Uterus (tissue), 4 donors: Measurements from ENCODE around the gene TIMM22. TPM values are rescaled to one million over a fixed set of nuclear protein-coding genes. Genes with fewer than 3 reads are reported as not detected.
"Not testable (repeated sequence)": the region's sequence is repeated elsewhere in the genome, so short reads cannot be mapped to it uniquely, and the experiment has no call there.

ENCODE experiments used
- DNase-seq, 2 donors: peaks; one replicate each; pipeline ENCODE4 v3.0.0-alpha.2; 2019 to 2020
- H3K27ac ChIP-seq, 2 donors: fragments of 200-600 bp; sonication (generic); 1 replicate in 1 of 2; 2 replicates in 1 of 2; pipeline ENCODE4 v1.5.1; 2016 to 2018
- H3K27me3 ChIP-seq, 2 donors: fragments of 200-600 bp; sonication (generic); one replicate each; pipeline ENCODE4 v1.5.1; 2018 to 2019; ENCODE audit warnings: control low read depth in 1 of 2
- H3K36me3 ChIP-seq, 2 donors: fragments of 200-600 bp; sonication (generic); one replicate each; pipeline ENCODE4 v1.5.1; 2019; ENCODE audit warnings: control low read depth in 1 of 2
- H3K4me1 ChIP-seq, 2 donors: fragments of 200-600 bp; sonication (generic); one replicate each; pipeline ENCODE4 v1.5.1; 2018 to 2019; ENCODE audit warnings: control low read depth in 1 of 2
- H3K4me3 ChIP-seq, 2 donors: fragments of 200-600 bp; sonication (generic); 1 replicate in 1 of 2; 2 replicates in 1 of 2; pipeline ENCODE4 v1.5.1; 2018 to 2019; ENCODE audit warnings: mild to moderate bottlenecking in 1 of 2
- H3K9me3 ChIP-seq, 2 donors: fragments of 200-600 bp; sonication (generic); one replicate each; pipeline ENCODE4 v1.5.1; 2019; ENCODE audit warnings: control low read depth in 1 of 2
- CTCF ChIP-seq, 4 experiments: fragments of 200-600 bp in 2 of 4; fragments of 450-650 bp in 2 of 4; sonication (generic) in 2 of 4; IDR thresholded peaks; one replicate each; pipeline ENCODE4 v1.5.1; 2016 to 2019; ENCODE audit warnings: antibody characterized with exemption in 4 of 4, mild to moderate bottlenecking in 2 of 4, moderate library complexity in 1 of 4
- POLR2A ChIP-seq, 2 donors: fragments of 450-650 bp; IDR thresholded peaks; one replicate each; pipeline ENCODE4 v1.6.1; 2016; ENCODE audit warnings: antibody characterized with exemption in 2 of 2, mild to moderate bottlenecking in 1 of 2, moderate library complexity in 1 of 2
- intact Hi-C: fragments of 100-400 bp; cut with DNase I; formaldehyde crosslinking; loops from one replicate; pipeline ENCODE4 v1.15.1; 2023; ENCODE audit warnings: low total_unique reads
- total RNA-seq, 4 donors: library from RNA; depleted of rRNA in 3 of 4; stranded (reverse); fragments of >200 nt in 3 of 4; gene quantifications; one replicate each; pipeline versions ENCODE4 v1.1.0 to v1.2.4, GENCODE V29; 2014 to 2023
- donor health status: DM: yes; HTN: yes; CAD: no.

The TIMM22 gene
- total RNA-seq, 4 donors from 2014 or later, result 5.1 to 17.1 (median 10.8) TPM

GRCh38 chr17:968812-969730 is 27.9 kb upstream of the TIMM22 start:
- intact Hi-C loops, result no loop called here
- no peaks in the 10 kb centered on the region for H3K4me1 ChIP-seq
- no peaks in the 10 kb centered on the region for H3K9me3 ChIP-seq
- DNase-seq, result no peak
- peak overlapping the region; percentile 82 to 89 for H3K27ac ChIP-seq
- no peaks in the 10 kb centered on the region for H3K36me3 ChIP-seq
- no peaks in the 10 kb centered on the region for H3K27me3 ChIP-seq
- no peak for TF ChIP-seq CTCF (IDR thresholded peaks at IDR 0.05)
- no peak for TF ChIP-seq POLR2A (IDR thresholded peaks at IDR 0.05)
- H3K4me3 ChIP-seq, result peak overlapping the region; percentile 12 to 13

DNA sequence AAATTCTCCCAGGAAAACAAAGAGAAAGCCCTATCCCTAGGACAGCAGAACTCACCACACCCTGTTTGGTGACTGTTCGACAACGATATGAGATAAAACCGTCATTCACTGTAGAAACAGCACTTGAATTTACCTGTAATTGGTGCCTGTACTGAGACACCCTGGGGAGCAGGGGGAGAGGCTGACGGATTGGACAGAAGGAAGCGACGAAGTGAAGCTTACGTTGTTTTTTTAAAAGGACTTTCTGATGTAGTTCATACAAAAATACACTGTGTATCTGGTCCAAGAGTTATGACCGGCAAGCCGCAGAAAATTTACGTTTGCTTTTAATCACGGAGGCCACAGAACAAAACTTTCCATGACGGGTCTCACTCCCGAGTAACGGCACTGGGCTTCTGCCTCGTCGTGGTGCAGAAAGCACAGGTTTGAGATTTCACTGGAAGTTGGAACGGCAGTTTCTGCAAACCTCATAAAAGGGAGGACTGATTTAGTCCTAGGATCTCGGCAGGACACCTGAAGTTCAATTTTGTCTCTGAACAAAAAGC is 27.0 kb upstream of the TIMM22 start:
- Histone ChIP-seq H3K4me1 (peaks cover 0 to under 1% of the 10 kb centered on the region in 2 donors), H3K27ac (peak overlapping the region; percentile 82 to 89), H3K9me3 (no peaks in the 10 kb centered on the region), H3K4me3 (peak overlapping the region; percentile 12 to 13), H3K36me3 (no peaks in the 10 kb centered on the region), H3K27me3 (no peaks in the 10 kb centered on the region)
- peak; percentile 43 to 59 for DNase-seq
- intact Hi-C loops, result loop anchor here (10.0 kb wide), 1 partner anchor 85 kb away; no protein-coding TSS in a partner anchor
- TF ChIP-seq CTCF (IDR thresholded peaks at IDR 0.05) (no peak), POLR2A (IDR thresholded peaks at IDR 0.05) (peak in 1 of 2 donors; percentile 15)

GRCh38 chr17:970364-970763 is 26.6 kb upstream of the TIMM22 start:
- Histone ChIP-seq H3K9me3 (no peaks in the 10 kb centered on the region), H3K4me1 (peaks cover 0 to 4% of the 10 kb centered on the region in 2 donors), H3K36me3 (no peaks in the 10 kb centered on the region), H3K27me3 (no peaks in the 10 kb centered on the region), H3K4me3 (peak overlapping the region in 1 of 2 donors; percentile 13), H3K27ac (peak overlapping the region; percentile 82 to 89)
- TF ChIP-seq POLR2A (IDR thresholded peaks at IDR 0.05), result no peak
- no peak for DNase-seq
- intact Hi-C loops, result loop anchor here (10.0 kb wide), 1 partner anchor 86 kb away; no protein-coding TSS in a partner anchor

- not testable (repeated sequence) for H3K27ac ChIP-seq, H3K27me3 ChIP-seq, H3K4me3 ChIP-seq, H3K4me1 ChIP-seq, H3K9me3 ChIP-seq, DNase-seq, H3K36me3 ChIP-seq
- intact Hi-C loops, result loop anchor here (10.0 kb wide), 1 partner anchor 87 kb away; no protein-coding TSS in a partner anchor
Measured at GRCh38 chr17:971861-972260, 25.1 kb upstream of the TIMM22 start.

- Histone ChIP-seq H3K4me3 (no peak overlapping the region), H3K36me3 (no peaks in the 10 kb centered on the region), H3K4me1 (peaks cover 0 to 4% of the 10 kb centered on the region in 2 donors), H3K9me3 (no peaks in the 10 kb centered on the region), H3K27me3 (no peaks in the 10 kb centered on the region), H3K27ac (no peak overlapping the region)
- DNase-seq, result no peak
- intact Hi-C loops, result loop anchor here (10.0 kb wide), 1 partner anchor 88 kb away; no protein-coding TSS in a partner anchor
- TF ChIP-seq CTCF (IDR thresholded peaks at IDR 0.05), result no peak
Measured at GRCh38 chr17:973053-973452, 23.9 kb upstream of the TIMM22 start.

DNA sequence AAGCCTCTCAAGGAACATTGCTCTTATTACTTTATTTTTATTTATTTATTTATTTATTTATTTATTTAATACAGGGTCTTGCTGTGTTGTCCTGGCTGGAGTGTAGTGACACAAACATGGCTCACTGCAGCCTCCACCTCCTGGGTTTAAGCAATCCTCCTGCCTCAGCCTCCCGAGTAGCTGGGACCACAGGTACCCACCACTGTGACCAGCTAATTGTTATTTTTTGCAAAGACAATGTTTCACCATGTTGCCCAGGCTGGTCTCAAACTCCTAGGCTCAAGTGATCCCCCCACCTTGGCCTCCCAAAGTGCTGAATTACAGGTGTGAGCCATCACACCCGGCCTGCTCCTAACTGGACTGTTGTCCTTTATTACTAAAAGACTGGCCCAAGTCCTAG is 22.2 kb upstream of the TIMM22 start:
- DNase-seq, H3K9me3 ChIP-seq, H3K27me3 ChIP-seq, H3K36me3 ChIP-seq, H3K4me1 ChIP-seq, H3K4me3 ChIP-seq: not testable (repeated sequence)
- peak overlapping the region in 1 of 2 donors; percentile 17 for H3K27ac ChIP-seq
- intact Hi-C loops, result loop anchor here (10.0 kb wide), 1 partner anchor 90 kb away; no protein-coding TSS in a partner anchor
